ENCODE measurements around the gene DBF4.

DNA sequence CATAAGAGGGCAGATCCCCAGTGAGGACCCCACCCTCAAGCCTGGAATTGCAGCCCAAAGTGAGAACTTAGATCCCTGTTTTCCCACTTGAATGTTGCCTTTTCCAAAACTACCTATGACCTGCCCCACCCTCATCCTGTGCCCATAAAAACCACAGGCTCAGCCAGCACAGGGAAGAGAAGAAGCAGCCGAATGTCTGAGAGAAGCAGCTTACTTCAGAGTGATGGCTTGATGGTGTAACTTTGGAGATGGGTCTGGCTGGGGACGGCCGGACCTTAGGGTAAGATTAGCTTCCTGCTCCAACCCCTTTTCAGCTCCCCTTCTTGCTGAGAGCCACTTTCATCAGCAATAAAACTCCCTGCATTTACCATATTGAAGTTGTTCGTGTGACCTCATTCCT is 5.8 kb upstream of the DBF4 start:
- no peak for TF ChIP-seq PTBP1 (IDR thresholded peaks at IDR 0.05; ENCODE audit: low read depth, low read length, poor library complexity, severe bottlenecking)
- TF ChIP-seq EP300 (IDR thresholded peaks at IDR 0.05; ENCODE audit: low read depth in 2 of 2, low read length in 2 of 2), result no peak
- no peak for TF ChIP-seq EP300 (CRISPR knock-in tag; IDR thresholded peaks at IDR 0.05; ENCODE audit: borderline replicate concordance)
- TF ChIP-seq, protein P1, sequence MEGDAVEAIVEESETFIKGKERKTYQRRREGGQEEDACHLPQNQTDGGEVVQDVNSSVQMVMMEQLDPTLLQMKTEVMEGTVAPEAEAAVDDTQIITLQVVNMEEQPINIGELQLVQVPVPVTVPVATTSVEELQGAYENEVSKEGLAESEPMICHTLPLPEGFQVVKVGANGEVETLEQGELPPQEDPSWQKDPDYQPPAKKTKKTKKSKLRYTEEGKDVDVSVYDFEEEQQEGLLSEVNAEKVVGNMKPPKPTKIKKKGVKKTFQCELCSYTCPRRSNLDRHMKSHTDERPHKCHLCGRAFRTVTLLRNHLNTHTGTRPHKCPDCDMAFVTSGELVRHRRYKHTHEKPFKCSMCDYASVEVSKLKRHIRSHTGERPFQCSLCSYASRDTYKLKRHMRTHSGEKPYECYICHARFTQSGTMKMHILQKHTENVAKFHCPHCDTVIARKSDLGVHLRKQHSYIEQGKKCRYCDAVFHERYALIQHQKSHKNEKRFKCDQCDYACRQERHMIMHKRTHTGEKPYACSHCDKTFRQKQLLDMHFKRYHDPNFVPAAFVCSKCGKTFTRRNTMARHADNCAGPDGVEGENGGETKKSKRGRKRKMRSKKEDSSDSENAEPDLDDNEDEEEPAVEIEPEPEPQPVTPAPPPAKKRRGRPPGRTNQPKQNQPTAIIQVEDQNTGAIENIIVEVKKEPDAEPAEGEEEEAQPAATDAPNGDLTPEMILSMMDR (CRISPR knock-in tag; IDR thresholded peaks at IDR 0.05), result no peak
